NCI-H187 (cell line): ENCODE data around the gene LRRN4CL.
"Not testable (repeated sequence)": the region's sequence is repeated elsewhere in the genome, so short reads cannot be mapped to it uniquely, and the experiment has no call there.

ENCODE experiments used
- DNase-seq, 2 experiments: peaks; one replicate each; lab custom pipeline; 2025; lab: John Stamatoyannopoulos, UW

The LRRN4CL gene

GRCh38 chr11:62689421-62690183 lies at the start of gene LRRN4CL:
TSS of gene LRRN4CL (minus strand) at chr11:62689530. CDS start at chr11:62688508, 1,022 bp downstream.
- DNase-seq: no peak

GRCh38 chr11:62737196-62737595 lies 47.9 kb upstream of the LRRN4CL start:
- no peak for DNase-seq

GRCh38 chr11:62732830-62733229 lies 43.5 kb upstream of the LRRN4CL start:
- no peak for DNase-seq

GRCh38 chr11:62730076-62730475 lies 40.7 kb upstream of the LRRN4CL start:
- not testable (repeated sequence) for DNase-seq

GRCh38 chr11:62728171-62728988 lies 39.0 kb upstream of the LRRN4CL start, which contains the start of gene TTC9C:
TSS of gene TTC9C (plus strand) at chr11:62728486. CDS start at chr11:62728849, 363 bp downstream.
- peak; percentile 79 to 82 for DNase-seq

- DNase-seq: peak in 1 of 2 experiments; percentile 95
These were observed 38.5 kb upstream of the LRRN4CL start for GRCh38 chr11:62727872-62728170.

GRCh38 chr11:62727165-62727871 lies 38.0 kb upstream of the LRRN4CL start, which contains the start of gene HNRNPUL2:
TSS of gene HNRNPUL2 (minus strand) at chr11:62727457. CDS start at chr11:62727156, 301 bp downstream.
- peak; percentile 99 to 100 for DNase-seq

GRCh38 chr11:62726915-62727164 lies 37.5 kb upstream of the LRRN4CL start:
- no peak for DNase-seq

- no peak for DNase-seq
These were observed 37.0 kb upstream of the LRRN4CL start for GRCh38 chr11:62726156-62726914.

GRCh38 chr11:62725646-62726045 lies 36.3 kb upstream of the LRRN4CL start:
- no peak for DNase-seq

GRCh38 chr11:62724171-62724570 lies 34.8 kb upstream of the LRRN4CL start:
- DNase-seq: no peak

- no peak for DNase-seq
These were observed 32.7 kb upstream of the LRRN4CL start for GRCh38 chr11:62721994-62722393.

GRCh38 chr11:62719302-62719978 lies 30.1 kb upstream of the LRRN4CL start:
- DNase-seq: no peak

- no peak for DNase-seq
These were observed 27.5 kb upstream of the LRRN4CL start for GRCh38 chr11:62716816-62717215.

- DNase-seq: no peak
These were observed 26.9 kb upstream of the LRRN4CL start for GRCh38 chr11:62716206-62716605.

- DNase-seq: no peak
These were observed 26.1 kb upstream of the LRRN4CL start for GRCh38 chr11:62715150-62716130.

- no peak for DNase-seq
These were observed 24.0 kb upstream of the LRRN4CL start for GRCh38 chr11:62713343-62713742.

GRCh38 chr11:62712861-62713260 lies 23.5 kb upstream of the LRRN4CL start:
- DNase-seq: no peak

GRCh38 chr11:62712276-62712812 lies 23.0 kb upstream of the LRRN4CL start:
- no peak for DNase-seq

- DNase-seq: no peak
These were observed 20.6 kb upstream of the LRRN4CL start for GRCh38 chr11:62710001-62710345.
